ENCODE measurements around the gene C6orf120. TPM values are rescaled to one million over a fixed set of nuclear protein-coding genes. Genes with fewer than 3 reads are reported as not detected.

C6orf120 gene
- total RNA-seq = 25.7 and 26.3 TPM in 2 replicates

DNA sequence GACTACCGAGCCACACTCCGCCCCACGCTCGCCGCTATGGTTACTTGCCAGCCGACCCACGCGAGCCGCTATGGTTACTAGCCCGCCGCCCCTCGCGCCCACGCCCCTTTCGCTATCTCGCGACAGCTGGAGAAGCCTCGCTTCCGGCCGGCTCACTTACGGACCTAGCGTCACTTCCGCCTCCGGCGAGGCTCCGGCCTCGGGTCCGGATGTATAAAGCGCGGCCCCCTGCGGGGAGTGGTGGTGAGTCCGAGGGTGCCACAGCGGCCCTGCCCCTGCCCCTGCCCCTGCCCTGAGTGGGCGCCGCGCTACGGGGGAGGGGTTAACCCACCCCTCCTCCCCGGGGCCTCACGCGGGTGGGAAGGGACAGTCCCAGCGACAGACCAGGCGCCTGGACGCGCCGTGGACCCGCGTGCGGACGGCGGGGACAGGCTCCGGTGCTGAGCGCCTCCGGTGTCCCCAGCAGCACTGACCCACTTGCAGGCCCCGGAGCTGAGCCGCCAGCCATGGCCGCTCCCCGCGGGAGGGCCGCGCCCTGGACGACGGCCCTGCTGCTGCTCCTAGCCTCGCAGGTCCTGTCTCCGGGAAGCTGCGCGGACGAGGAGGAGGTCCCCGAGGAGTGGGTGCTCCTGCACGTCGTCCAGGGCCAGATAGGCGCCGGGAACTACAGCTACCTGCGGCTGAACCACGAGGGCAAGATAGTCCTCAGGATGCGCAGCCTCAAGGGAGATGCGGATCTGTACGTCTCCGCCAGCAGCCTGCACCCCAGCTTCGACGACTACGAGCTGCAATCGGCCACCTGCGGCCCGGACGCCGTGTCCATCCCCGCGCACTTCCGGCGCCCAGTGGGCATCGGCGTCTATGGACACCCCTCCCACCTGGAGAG is at the start of gene C6orf120, which contains the start of gene WDR27:
Gene C6orf120 (plus strand): TSS at position 173 of the 886 bp plus-strand sequence. CDS start 334 bp downstream, at position 507.
Gene WDR27 (minus strand): TSS at position 76 of the 886 bp plus-strand sequence. CDS start 13,024 bp downstream, outside the sequence.

DNA sequence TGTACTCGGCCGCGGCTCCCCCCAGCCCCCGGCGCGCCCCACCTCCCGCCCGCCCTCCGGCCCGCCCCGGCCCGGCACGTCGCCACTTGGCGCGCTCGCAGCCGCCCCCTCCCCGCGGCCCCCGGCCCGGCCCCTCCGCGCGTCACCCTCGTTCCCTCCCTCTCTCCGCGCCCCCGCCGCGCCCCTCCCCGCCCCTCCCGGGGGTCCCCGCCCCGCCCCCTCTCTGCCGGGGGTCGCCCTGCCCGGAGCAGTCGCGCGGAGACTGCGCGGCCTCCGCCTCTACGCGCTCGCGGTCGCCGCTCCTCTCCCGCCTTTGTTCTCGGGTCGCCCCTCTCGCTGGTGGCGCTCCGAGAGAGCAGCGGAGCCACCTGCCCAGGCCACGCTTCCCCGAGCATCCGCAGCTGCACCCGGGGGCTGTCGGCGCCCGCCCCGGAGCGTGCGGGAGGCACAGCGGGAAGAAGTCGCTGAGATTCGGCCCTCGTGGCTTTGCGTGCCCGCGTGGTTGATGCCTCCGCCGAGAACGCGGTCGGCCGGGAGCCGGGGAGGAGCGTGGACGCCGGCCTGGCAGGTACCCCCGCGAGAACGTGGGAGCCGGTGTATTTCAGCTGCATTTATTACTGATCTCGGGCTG is 22.7 kb downstream of the C6orf120 start, which contains the start of gene PHF10:
Gene PHF10 (minus strand): TSS at position 7 of the 631 bp plus-strand sequence. CDS start 569 bp downstream, outside the sequence.

DNA sequence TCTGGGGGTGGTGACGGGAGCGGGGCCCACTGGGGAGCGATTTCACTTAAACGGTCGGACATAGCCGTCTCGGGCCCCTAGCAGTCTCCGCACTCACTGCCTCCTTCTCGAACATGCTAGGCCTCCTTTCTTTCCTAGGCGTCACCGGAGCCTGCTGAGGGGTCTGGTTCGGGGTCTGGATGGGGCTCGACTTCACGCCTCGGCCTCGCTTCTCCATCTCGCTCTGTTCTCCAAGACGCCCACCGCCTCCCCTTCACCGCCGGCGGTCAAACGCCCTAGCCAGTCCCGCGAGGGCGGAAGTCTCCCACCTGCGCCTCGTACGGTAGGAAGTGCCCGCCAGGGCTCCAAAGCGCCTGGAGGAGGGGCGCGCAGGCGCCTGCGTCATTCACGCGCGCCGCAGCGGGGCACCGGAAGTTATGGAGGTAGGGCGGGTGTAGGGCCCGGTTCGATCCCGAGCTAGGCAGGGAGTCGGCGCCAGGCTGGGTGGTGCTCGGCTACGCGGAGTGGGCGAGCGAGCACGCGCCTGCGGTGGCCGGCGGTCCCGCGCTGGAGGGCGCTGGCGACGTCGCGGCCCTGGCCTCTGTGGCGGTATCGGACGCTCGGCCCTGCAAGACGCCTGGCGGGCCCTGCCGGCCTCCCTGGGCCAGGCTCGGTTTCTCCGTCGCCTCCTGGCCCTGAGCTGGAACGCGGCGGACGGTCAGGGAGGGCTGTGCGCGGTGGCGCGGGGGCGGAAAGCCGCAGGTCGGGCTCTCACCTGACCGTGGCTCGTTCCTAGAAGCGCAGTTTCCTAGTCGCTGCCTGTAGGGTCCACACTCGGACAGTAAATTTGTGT is 49.5 kb downstream of the C6orf120 start, which contains the start of the genes DYNLT2 and ERMARD:
Gene DYNLT2 (minus strand): TSS at position 331 of the 832 bp plus-strand sequence. CDS start 114 bp downstream, at position 217.
Gene ERMARD (plus strand): TSS at position 381 of the 832 bp plus-strand sequence. CDS start 36 bp downstream, at position 417.

Other genes starting within 250 kb of the C6orf120 start
- gene WDR27, start 97 bp upstream of the C6orf120 start, total RNA-seq = 16.6 and 34.0 TPM in 2 replicates
- gene PHF10, start 22.4 kb downstream of the C6orf120 start, total RNA-seq = 29.6 and 32.4 TPM in 2 replicates
- gene DYNLT2, start 49.4 kb downstream of the C6orf120 start, total RNA-seq = 0.61 and 0.97 TPM in 2 replicates
- 14.9 and 29.3 TPM in 2 replicates for gene ERMARD, start 49.5 kb downstream of the C6orf120 start, total RNA-seq